Liver (tissue), 9 donors: ENCODE measurements around the gene RGS7. TPM values are rescaled to one million over a fixed set of nuclear protein-coding genes. Genes with fewer than 3 reads are reported as not detected.

Experiments used
- DNase-seq: peaks from one replicate; pipeline ENCODE4 v3.0.0-alpha.2; 2017; ENCODE audit warnings: low spot score
- H3K27ac ChIP-seq, 2 donors: one replicate each; pipeline ENCODE4 v1.7.0; 2013; ENCODE audit warnings: inconsistent platforms in 2 of 2, low read length in 2 of 2, control low read depth in 1 of 2, low read depth in 1 of 2, mild to moderate bottlenecking in 1 of 2
- H3K27me3 ChIP-seq, 4 donors: one replicate each; pipeline versions ENCODE4 v1.6.1 to v1.7.0; 2013; ENCODE audit warnings: low read length in 3 of 4, inconsistent platforms in 1 of 4, mild to moderate bottlenecking in 1 of 4, moderate library complexity in 1 of 4; ENCODE audit not compliant: control insufficient read depth in 4 of 4, insufficient read depth in 4 of 4
- H3K36me3 ChIP-seq, 4 donors: one replicate each; pipeline versions ENCODE4 v1.6.1 to v1.7.0; 2013; ENCODE audit warnings: low read length in 3 of 4, mild to moderate bottlenecking in 3 of 4, low read depth in 1 of 4, moderate library complexity in 1 of 4; ENCODE audit not compliant: control insufficient read depth in 4 of 4, insufficient read depth in 3 of 4
- H3K4me1 ChIP-seq, 4 donors: one replicate each; pipeline versions ENCODE4 v1.6.1 to v1.7.0; 2013; ENCODE audit warnings: low read length in 3 of 4, mild to moderate bottlenecking in 3 of 4, moderate library complexity in 1 of 4; ENCODE audit not compliant: control insufficient read depth in 4 of 4, insufficient read depth in 4 of 4
- H3K4me3 ChIP-seq, 3 donors: one replicate each; pipeline versions ENCODE4 v1.6.1 to v1.7.0; 2013; ENCODE audit warnings: low read length in 3 of 3, control low read depth in 1 of 3, low read depth in 1 of 3, mild to moderate bottlenecking in 1 of 3
- H3K9ac ChIP-seq, 2 donors: one replicate each; pipeline ENCODE4 v1.7.0; 2013; ENCODE audit warnings: low read length in 2 of 2, mild to moderate bottlenecking in 2 of 2, moderate library complexity in 2 of 2, control low read depth in 1 of 2, low read depth in 1 of 2
- H3K9me3 ChIP-seq, 4 donors: one replicate each; pipeline versions ENCODE4 v1.6.1 to v1.7.0; 2013; ENCODE audit warnings: low read length in 3 of 4; ENCODE audit not compliant: control insufficient read depth in 4 of 4
- EGR1 ChIP-seq, 2 donors: IDR thresholded peaks; 2 replicates each; pipeline ENCODE4 v1.6.1; 2016 to 2018; ENCODE audit warnings: antibody characterized with exemption in 2 of 2, low read depth in 2 of 2
- FOXA1 ChIP-seq: IDR thresholded peaks from 2 replicates; pipeline ENCODE4 v1.6.1; 2016; ENCODE audit warnings: antibody characterized with exemption
- FOXA2 ChIP-seq: IDR thresholded peaks from 2 replicates; pipeline ENCODE4 v1.6.1; 2016; ENCODE audit warnings: antibody characterized with exemption
- GABPA ChIP-seq, 2 donors: IDR thresholded peaks in 1 of 2; conservative IDR thresholded peaks in 1 of 2; 2 replicates each; pipeline ENCODE4 v1.6.1; 2016; ENCODE audit warnings: antibody characterized with exemption in 2 of 2, mild to moderate bottlenecking in 1 of 2, moderate library complexity in 1 of 2
- HNF4G ChIP-seq: IDR thresholded peaks from 2 replicates; pipeline ENCODE4 v1.6.1; 2016; ENCODE audit warnings: antibody characterized with exemption
- NR2F2 ChIP-seq: IDR thresholded peaks from 2 replicates; pipeline ENCODE4 v1.6.1; 2016; ENCODE audit warnings: antibody characterized with exemption
- RAD21 ChIP-seq, 2 donors: IDR thresholded peaks; 2 replicates each; pipeline ENCODE4 v1.6.1; 2016; ENCODE audit warnings: antibody characterized with exemption in 2 of 2, mild to moderate bottlenecking in 2 of 2
- RXRA ChIP-seq, 2 donors: IDR thresholded peaks; 2 replicates each; pipeline ENCODE4 v1.6.1; 2017 to 2018; ENCODE audit warnings: antibody characterized with exemption in 2 of 2, mild to moderate bottlenecking in 1 of 2
- SP1 ChIP-seq: IDR thresholded peaks from 2 replicates; pipeline ENCODE4 v1.6.1; 2018; ENCODE audit warnings: antibody characterized with exemption, mild to moderate bottlenecking
- YY1 ChIP-seq: IDR thresholded peaks from 2 replicates; pipeline ENCODE4 v1.6.1; 2016; ENCODE audit warnings: antibody characterized with exemption, mild to moderate bottlenecking
- WGBS: extraction: QIAGEN DNeasy Blood & Tissue Kit; methylation state at CpG from one replicate; pipeline ENCODE4 v1.1.7; 2013; 5-methylcytosine and 5-hydroxymethylcytosine counted together
- polyA plus RNA-seq, 2 donors: library from polyadenylated mRNA; stranded (reverse) in 1 of 2; unstranded in 1 of 2; fragments of 200-250 nt in 1 of 2; fragments of >200 nt in 1 of 2; fragmentation: Nextera tagmentation in 1 of 2; extraction: Ambion mirVana in 1 of 2; gene quantifications; one replicate each; pipeline versions ENCODE4 v1.2.1 to v1.2.3, GENCODE V29; 2013 to 2015
- total RNA-seq, 2 donors: library from RNA; depleted of rRNA; stranded (reverse); fragments of >200 nt; gene quantifications; one replicate each; pipeline ENCODE4 v1.2.3, GENCODE V29; 2014
- TF ChIP-seq, protein P1 (sequence below): IDR thresholded peaks from 2 replicates; pipeline ENCODE4 v1.6.1; 2016; ENCODE audit warnings: antibody characterized with exemption, mild to moderate bottlenecking
- TF ChIP-seq, protein P2 (sequence below): IDR thresholded peaks from 2 replicates; pipeline ENCODE4 v1.6.1; 2016; ENCODE audit warnings: antibody characterized with exemption
- TF ChIP-seq, protein P3 (sequence below): fragments of 150-350 bp; IDR thresholded peaks from 2 replicates; pipeline ENCODE4 v1.5.1; 2017; ENCODE audit warnings: improper control_type of control experiment, low read depth, low read length; ENCODE audit not compliant: missing input control
- TF ChIP-seq, protein P4 (sequence below): IDR thresholded peaks from 2 replicates; pipeline ENCODE4 v1.6.1; 2016; ENCODE audit warnings: antibody characterized with exemption
- donor health status: healthy.
- donor health status: healthy.
- donor health status: healthy.
- donor health status: healthy.
- donor health status: healthy.

Gene RGS7
- total and polyA plus RNA-seq, 4 donors: 0.05 to 0.18 TPM; not detected in 2

DNA sequence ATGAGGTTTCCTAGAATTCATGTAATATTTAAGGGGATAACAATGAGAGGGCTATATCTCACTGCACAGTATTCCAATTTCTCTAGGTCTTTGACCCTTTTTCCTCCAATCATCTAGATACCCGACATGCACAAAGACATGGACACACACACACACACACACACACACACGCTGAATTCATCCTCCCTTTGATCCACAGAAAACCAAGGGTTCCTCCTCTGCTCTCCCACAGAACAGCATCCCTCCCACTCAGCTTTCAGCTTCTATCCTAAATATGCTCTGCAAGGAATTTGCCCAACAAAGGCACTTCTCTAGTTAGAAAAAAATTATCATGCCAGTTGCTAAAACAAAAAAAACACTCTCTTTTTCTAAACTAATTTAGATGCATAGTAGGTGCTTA, 231.7 kb downstream of the RGS7 start (continued):
- TF ChIP-seq, protein P1, sequence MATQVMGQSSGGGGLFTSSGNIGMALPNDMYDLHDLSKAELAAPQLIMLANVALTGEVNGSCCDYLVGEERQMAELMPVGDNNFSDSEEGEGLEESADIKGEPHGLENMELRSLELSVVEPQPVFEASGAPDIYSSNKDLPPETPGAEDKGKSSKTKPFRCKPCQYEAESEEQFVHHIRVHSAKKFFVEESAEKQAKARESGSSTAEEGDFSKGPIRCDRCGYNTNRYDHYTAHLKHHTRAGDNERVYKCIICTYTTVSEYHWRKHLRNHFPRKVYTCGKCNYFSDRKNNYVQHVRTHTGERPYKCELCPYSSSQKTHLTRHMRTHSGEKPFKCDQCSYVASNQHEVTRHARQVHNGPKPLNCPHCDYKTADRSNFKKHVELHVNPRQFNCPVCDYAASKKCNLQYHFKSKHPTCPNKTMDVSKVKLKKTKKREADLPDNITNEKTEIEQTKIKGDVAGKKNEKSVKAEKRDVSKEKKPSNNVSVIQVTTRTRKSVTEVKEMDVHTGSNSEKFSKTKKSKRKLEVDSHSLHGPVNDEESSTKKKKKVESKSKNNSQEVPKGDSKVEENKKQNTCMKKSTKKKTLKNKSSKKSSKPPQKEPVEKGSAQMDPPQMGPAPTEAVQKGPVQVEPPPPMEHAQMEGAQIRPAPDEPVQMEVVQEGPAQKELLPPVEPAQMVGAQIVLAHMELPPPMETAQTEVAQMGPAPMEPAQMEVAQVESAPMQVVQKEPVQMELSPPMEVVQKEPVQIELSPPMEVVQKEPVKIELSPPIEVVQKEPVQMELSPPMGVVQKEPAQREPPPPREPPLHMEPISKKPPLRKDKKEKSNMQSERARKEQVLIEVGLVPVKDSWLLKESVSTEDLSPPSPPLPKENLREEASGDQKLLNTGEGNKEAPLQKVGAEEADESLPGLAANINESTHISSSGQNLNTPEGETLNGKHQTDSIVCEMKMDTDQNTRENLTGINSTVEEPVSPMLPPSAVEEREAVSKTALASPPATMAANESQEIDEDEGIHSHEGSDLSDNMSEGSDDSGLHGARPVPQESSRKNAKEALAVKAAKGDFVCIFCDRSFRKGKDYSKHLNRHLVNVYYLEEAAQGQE: no peak

DNA sequence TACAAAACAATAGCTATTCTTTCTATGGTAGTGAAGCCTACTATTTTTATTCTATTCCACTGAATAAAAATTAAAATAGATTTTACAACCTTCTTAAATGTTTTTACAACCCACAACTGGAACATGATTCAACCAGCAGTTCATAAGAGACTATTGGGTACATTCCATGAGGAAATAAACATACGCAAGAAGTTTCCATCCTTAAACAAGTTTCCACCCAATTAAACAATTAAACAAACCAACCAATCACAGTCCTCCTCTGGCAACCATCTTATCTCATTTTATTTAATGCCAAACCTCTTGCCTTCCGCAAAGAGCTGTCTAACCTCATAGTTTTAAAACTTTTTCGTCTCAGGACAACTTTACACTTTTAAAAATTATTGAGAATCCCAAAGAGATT, 239.0 kb downstream of the RGS7 start:
- Histone ChIP-seq H3K4me1 (no peaks in the 10 kb centered on the region), H3K27ac (no peak overlapping the region), H3K9me3 (no peaks in the 10 kb centered on the region), H3K27me3 (peaks cover 0 to 2% (median 0%) of the 10 kb centered on the region in 4 donors), H3K9ac (no peak overlapping the region), H3K36me3 (no peaks in the 10 kb centered on the region), H3K4me3 (no peak overlapping the region)
- no peak for DNase-seq
- WGBS: 78% methylated on average over 3 of the region's 3 CpGs
- TF ChIP-seq, protein P2, sequence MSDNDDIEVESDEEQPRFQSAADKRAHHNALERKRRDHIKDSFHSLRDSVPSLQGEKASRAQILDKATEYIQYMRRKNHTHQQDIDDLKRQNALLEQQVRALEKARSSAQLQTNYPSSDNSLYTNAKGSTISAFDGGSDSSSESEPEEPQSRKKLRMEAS: no peak
- no peak for TF ChIP-seq RXRA (IDR thresholded peaks at IDR 0.05)
- TF ChIP-seq HNF4G: no peak
- TF ChIP-seq EGR1 (IDR thresholded peaks at IDR 0.05; ENCODE audit: low read depth in 2 of 2): no peak
- no peak for TF ChIP-seq SP1
- no peak for TF ChIP-seq FOXA2
- TF ChIP-seq RAD21 (IDR thresholded peaks at IDR 0.05): no peak
- no peak for TF ChIP-seq YY1
- no peak for TF ChIP-seq FOXA1

DNA sequence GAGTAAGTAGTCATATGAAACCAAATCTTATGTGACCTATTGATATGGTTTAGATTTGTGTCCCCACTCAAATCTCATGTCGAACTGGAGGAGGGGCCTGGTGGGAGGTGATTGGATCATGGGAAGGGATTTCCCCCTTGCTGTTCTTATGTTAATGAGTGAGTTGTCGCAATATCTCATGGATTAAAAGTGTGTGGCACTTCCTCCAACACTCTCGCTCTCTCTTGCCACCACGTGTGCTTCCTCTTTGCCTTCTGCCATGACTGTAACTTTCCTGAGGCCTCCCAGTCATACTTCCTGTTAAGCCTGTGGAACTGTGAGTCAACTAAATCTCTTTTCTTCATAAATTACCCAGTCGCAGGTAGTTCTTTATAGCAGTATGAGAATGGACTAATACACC, 241.2 kb downstream of the RGS7 start:
- TF ChIP-seq NR2F2 (no peak), EGR1 (IDR thresholded peaks at IDR 0.05; ENCODE audit: low read depth in 2 of 2) (no peak), GABPA (IDR thresholded peaks at IDR 0.05 in 1 of 2, conservative IDR thresholded peaks at IDR 0.05 in 1 of 2) (no peak)
- TF ChIP-seq, protein P3, sequence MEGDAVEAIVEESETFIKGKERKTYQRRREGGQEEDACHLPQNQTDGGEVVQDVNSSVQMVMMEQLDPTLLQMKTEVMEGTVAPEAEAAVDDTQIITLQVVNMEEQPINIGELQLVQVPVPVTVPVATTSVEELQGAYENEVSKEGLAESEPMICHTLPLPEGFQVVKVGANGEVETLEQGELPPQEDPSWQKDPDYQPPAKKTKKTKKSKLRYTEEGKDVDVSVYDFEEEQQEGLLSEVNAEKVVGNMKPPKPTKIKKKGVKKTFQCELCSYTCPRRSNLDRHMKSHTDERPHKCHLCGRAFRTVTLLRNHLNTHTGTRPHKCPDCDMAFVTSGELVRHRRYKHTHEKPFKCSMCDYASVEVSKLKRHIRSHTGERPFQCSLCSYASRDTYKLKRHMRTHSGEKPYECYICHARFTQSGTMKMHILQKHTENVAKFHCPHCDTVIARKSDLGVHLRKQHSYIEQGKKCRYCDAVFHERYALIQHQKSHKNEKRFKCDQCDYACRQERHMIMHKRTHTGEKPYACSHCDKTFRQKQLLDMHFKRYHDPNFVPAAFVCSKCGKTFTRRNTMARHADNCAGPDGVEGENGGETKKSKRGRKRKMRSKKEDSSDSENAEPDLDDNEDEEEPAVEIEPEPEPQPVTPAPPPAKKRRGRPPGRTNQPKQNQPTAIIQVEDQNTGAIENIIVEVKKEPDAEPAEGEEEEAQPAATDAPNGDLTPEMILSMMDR: no peak
- TF ChIP-seq, protein P4, sequence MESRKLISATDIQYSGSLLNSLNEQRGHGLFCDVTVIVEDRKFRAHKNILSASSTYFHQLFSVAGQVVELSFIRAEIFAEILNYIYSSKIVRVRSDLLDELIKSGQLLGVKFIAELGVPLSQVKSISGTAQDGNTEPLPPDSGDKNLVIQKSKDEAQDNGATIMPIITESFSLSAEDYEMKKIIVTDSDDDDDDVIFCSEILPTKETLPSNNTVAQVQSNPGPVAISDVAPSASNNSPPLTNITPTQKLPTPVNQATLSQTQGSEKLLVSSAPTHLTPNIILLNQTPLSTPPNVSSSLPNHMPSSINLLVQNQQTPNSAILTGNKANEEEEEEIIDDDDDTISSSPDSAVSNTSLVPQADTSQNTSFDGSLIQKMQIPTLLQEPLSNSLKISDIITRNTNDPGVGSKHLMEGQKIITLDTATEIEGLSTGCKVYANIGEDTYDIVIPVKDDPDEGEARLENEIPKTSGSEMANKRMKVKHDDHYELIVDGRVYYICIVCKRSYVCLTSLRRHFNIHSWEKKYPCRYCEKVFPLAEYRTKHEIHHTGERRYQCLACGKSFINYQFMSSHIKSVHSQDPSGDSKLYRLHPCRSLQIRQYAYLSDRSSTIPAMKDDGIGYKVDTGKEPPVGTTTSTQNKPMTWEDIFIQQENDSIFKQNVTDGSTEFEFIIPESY: no peak
- TF ChIP-seq, protein P1: no peak
- WGBS: 74% methylated on average over 5 of the region's 5 CpGs
- no peak overlapping the region for H3K9ac ChIP-seq

More for the DNA sequence above, 241.2 kb downstream of the RGS7 start:
- DNase-seq: no peak
- no peaks in the 10 kb centered on the region for H3K4me1 ChIP-seq
- peaks cover 0 to 2% (median 0%) of the 10 kb centered on the region in 4 donors for H3K27me3 ChIP-seq
- no peak overlapping the region for H3K4me3 ChIP-seq
- no peaks in the 10 kb centered on the region for H3K36me3 ChIP-seq
- H3K27ac ChIP-seq: no peak overlapping the region
- no peaks in the 10 kb centered on the region for H3K9me3 ChIP-seq
